PFSK-1 (cell line): Measurements from ENCODE around the gene ZKSCAN4.

ENCODE experiments used
- FOXP2 ChIP-seq: optimal IDR thresholded peaks from 2 replicates; pipeline ENCODE3; 2011; ENCODE audit warnings: borderline replicate concordance, control low read depth, inconsistent platforms; ENCODE audit not compliant: insufficient read depth; ENCODE audit errors: extremely low read length, extremely low read depth
- POLR2AphosphoS5 ChIP-seq: IDR thresholded peaks from 2 replicates; pipeline ENCODE4 v1.6.1; 2012; ENCODE audit warnings: low read depth, mild to moderate bottlenecking, control low read depth, low read length, moderate library complexity
- SIN3A ChIP-seq: IDR thresholded peaks from 2 replicates; pipeline ENCODE4 v1.6.1; 2012; ENCODE audit warnings: mild to moderate bottlenecking, low read length, moderate library complexity, borderline replicate concordance; ENCODE audit not compliant: insufficient read depth
- TAF1 ChIP-seq: IDR thresholded peaks from 2 replicates; pipeline ENCODE4 v1.6.1; 2012; ENCODE audit warnings: low read length, control low read depth, borderline replicate concordance; ENCODE audit not compliant: insufficient read depth
- TF ChIP-seq, protein P1 (sequence below), 2 experiments: IDR thresholded peaks; 2 replicates each; pipeline versions ENCODE4 v1.6.1 to v1.8.0; 2011 to 2012; ENCODE audit warnings: low read depth in 2 of 2, low read length in 2 of 2, control low read depth in 1 of 2, inconsistent platforms in 1 of 2, mild to moderate bottlenecking in 1 of 2, moderate library complexity in 1 of 2; ENCODE audit not compliant: insufficient read depth in 1 of 2

The ZKSCAN4 gene

DNA sequence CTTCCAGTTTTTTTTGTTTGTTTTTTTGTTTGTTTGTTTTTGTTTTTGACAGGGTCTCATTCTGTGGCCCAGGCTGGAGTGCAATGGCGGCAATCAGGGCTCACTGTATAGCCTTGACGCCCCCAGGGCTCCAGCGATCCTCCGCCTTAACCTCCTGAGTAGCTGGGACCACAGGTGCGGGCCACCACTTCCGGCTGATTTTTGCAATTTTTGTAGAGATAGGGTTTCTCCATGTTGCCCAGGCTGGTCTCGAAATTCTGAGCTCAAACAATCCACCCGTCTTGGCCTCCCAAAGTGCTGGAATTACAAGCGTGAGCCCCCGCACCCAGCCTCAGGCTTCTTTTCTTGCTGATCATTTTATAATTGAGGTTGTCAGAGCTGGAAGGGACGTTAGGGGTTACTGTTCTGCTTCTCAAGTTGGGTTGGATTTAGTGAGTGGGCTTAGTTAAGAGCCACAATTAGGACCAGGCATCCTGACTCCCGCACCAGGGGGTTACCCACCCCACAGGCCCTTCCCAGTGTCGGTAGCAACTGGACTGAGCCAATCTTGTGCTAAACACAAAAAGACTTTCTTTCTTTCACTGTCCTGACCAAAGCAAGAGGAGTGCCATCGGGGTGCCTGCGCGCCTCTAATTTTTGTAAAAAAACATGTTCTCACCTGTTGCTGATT lies 40.1 kb downstream of the ZKSCAN4 start:
- TF ChIP-seq, protein P1, sequence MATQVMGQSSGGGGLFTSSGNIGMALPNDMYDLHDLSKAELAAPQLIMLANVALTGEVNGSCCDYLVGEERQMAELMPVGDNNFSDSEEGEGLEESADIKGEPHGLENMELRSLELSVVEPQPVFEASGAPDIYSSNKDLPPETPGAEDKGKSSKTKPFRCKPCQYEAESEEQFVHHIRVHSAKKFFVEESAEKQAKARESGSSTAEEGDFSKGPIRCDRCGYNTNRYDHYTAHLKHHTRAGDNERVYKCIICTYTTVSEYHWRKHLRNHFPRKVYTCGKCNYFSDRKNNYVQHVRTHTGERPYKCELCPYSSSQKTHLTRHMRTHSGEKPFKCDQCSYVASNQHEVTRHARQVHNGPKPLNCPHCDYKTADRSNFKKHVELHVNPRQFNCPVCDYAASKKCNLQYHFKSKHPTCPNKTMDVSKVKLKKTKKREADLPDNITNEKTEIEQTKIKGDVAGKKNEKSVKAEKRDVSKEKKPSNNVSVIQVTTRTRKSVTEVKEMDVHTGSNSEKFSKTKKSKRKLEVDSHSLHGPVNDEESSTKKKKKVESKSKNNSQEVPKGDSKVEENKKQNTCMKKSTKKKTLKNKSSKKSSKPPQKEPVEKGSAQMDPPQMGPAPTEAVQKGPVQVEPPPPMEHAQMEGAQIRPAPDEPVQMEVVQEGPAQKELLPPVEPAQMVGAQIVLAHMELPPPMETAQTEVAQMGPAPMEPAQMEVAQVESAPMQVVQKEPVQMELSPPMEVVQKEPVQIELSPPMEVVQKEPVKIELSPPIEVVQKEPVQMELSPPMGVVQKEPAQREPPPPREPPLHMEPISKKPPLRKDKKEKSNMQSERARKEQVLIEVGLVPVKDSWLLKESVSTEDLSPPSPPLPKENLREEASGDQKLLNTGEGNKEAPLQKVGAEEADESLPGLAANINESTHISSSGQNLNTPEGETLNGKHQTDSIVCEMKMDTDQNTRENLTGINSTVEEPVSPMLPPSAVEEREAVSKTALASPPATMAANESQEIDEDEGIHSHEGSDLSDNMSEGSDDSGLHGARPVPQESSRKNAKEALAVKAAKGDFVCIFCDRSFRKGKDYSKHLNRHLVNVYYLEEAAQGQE (IDR thresholded peaks at IDR 0.05; ENCODE audit: insufficient read depth in 1 of 2, low read depth in 2 of 2, low read length in 2 of 2) = no peak
- TF ChIP-seq SIN3A (no peak), POLR2AphosphoS5 (no peak), TAF1 (no peak), FOXP2 (no peak)

DNA sequence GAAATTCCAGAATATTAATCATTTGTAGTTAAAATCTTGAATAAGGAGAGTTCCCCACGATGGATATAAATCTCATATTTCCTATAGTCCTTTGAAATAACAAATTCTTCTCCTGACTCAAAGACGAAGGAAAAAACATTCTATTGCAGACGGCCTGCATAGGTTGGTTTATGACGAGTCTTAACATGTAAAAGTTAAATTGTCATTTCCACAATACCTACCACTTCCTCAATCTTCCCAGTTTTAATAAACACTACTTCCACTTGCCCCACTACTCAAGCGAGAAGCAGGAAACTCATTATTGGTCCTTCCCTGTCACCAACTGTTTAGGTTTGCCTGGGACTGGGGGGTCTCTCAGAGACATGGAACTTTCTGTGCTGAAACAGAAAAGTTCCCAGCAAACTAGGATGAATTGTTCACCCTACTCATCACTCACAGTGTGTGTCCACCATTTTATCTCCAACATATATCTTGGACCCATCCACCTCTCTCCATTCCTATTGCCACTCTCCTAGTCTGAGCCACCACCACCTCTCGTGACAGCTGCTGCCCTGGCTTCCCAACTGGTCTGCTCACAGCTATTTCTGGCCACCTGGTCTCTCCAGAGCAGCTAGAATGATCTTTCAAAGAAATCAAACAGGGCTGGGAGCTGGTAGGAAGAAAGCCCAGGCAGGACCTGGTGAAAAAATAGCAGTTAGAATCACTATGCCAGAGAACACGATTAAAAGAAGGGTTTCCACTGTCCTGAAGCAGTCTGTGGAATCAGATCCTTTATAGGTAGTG lies 42.1 kb downstream of the ZKSCAN4 start:
- TF ChIP-seq FOXP2 = no peak
- no peak for TF ChIP-seq SIN3A
- no peak for TF ChIP-seq TAF1
- TF ChIP-seq POLR2AphosphoS5 = no peak
- TF ChIP-seq, protein P1 (IDR thresholded peaks at IDR 0.05; ENCODE audit: insufficient read depth in 1 of 2, low read depth in 2 of 2, low read length in 2 of 2) = no peak

DNA sequence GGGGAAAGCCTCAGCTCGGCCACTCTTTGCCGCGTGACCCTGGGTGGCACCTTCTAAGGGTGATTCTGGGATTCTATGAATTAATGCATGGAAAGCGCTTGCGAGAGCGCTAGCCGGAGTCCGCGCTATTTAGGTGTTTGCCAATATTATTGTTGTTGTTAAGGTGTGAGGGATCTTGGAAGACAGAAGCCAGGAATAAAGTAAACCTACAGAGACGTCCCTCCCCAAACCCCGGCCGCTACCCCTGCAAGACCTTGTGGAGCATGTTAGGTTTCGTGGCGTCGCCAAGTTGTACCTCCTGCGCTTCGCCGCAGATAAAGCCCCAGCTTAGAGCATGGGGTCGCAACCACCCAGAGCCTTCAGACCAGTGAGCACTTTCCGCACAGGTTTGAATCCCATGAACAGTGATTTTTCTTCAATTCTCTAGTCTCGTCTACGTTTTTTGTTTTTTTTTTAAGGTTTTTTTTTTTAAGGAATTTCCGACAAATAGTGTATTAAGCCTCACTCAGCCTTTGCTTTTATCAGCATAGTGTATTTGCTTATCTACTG lies 43.9 kb downstream of the ZKSCAN4 start:
- TF ChIP-seq, protein P1 (IDR thresholded peaks at IDR 0.05; ENCODE audit: insufficient read depth in 1 of 2, low read depth in 2 of 2, low read length in 2 of 2) = no peak
- TF ChIP-seq TAF1 (no peak), SIN3A (no peak), POLR2AphosphoS5 (no peak), FOXP2 (no peak)

- no peak for TF ChIP-seq TAF1
- TF ChIP-seq, protein P1 (IDR thresholded peaks at IDR 0.05; ENCODE audit: insufficient read depth in 1 of 2, low read depth in 2 of 2, low read length in 2 of 2) = no peak
- no peak for TF ChIP-seq SIN3A
- no peak for TF ChIP-seq POLR2AphosphoS5
- no peak for TF ChIP-seq FOXP2
These were observed 44.5 kb downstream of the ZKSCAN4 start for GRCh38 chr6:28207510-28208110.
